ENCODE measurements around the gene IL15RA.

DNA sequence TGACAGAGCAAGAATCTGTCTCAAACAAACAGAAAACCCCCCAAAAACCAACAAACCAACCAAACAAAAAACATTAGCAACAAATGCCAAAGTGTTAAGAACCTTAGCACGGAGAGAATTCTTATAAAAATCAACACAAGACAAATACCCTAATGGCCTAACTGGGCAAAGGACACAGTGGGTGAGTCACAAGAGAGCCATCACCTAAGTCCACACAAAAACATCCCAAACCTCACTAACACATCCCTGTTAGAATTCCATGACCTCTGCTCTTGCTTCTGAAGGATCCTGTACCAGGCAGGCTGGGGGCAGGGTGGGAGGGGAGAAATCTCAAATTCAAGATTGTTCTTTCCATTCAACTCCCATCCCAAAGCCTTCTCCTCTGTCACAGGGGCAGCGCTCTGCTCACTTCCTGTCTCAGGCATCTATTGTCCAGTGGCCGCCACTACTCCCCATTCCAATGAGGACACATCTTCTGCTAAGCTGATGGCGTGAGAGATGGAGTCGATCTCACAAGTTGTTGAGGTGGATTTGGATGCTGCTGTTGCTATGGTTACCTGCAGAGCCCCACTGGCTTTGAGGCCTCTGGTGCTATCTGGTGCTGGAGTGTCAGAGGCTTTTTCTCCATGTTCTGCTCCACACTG is 9.2 kb downstream of the IL15RA start:
- no peak for TF ChIP-seq POLR2A (IDR thresholded peaks at IDR 0.05; ENCODE audit: low read depth, low read length)
- TF ChIP-seq POLR2AphosphoS5 (IDR thresholded peaks at IDR 0.05; ENCODE audit: low read depth, low read length): no peak
